Upper lobe of left lung (tissue), 4 donors: ENCODE measurements around the gene CIB4.

ENCODE experiments used
- CTCF ChIP-seq, 6 experiments: fragments of 450-650 bp in 4 of 6; fragments of 200-600 bp in 2 of 6; sonication (generic) in 2 of 6; IDR thresholded peaks; one replicate each; pipeline ENCODE4 v1.5.1; 2016 to 2019; ENCODE audit warnings: antibody characterized with exemption in 6 of 6
- EP300 ChIP-seq, 4 donors: sonication (generic); formaldehyde crosslinking; IDR thresholded peaks; one replicate each; pipeline ENCODE4 v1.5.1; 2017; ENCODE audit warnings: antibody characterized with exemption in 4 of 4, control low read depth in 2 of 4
- POLR2AphosphoS5 ChIP-seq, 2 donors: sonication (generic); formaldehyde crosslinking; IDR thresholded peaks; one replicate each; pipeline ENCODE4 v1.5.1; 2017; ENCODE audit warnings: antibody characterized with exemption in 2 of 2

DNA sequence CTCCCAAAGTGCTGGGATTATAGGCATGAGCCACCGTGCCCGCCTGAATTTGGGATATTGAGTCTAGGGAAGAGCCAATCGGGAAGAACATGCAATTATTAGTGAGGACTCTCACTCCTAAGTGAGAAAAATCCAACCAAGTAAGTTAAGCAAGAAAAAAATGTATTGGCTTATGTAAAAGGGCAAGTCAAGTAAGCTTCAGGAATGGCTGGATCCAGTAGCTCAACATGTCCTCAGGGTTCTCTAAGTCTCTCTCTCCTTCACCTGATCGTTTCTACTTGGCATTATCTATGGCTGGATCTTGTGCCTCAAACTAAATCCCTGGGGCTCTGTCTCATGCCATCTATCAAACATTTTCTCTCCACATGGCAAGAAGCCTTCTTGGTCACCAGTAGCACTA lies 16.1 kb upstream of the CIB4 start:
- TF ChIP-seq CTCF (IDR thresholded peaks at IDR 0.05) (no peak), EP300 (IDR thresholded peaks at IDR 0.05) (no peak), POLR2AphosphoS5 (IDR thresholded peaks at IDR 0.05) (no peak)
